Neural progenitor cell (in vitro differentiated cells): ENCODE results near the gene GALNTL6.

ENCODE experiments used
- CTCF ChIP-seq: fragments of 200-600 bp; sonication (generic); IDR thresholded peaks from 2 replicates; pipeline ENCODE4 v1.5.1; 2017; ENCODE audit warnings: antibody characterized with exemption, mild to moderate bottlenecking
- EZH2 ChIP-seq: fragments of 200-600 bp; sonication (generic); IDR thresholded peaks from 2 replicates; pipeline ENCODE4 v1.6.1; 2017; ENCODE audit warnings: antibody characterized with exemption, mild to moderate bottlenecking, moderate library complexity
- EZH2phosphoT487 ChIP-seq: fragments of 200-600 bp; sonication (generic); IDR thresholded peaks from 2 replicates; pipeline ENCODE4 v1.6.1; 2017; ENCODE audit warnings: antibody characterized with exemption

- no peak for TF ChIP-seq CTCF
- no peak for TF ChIP-seq EZH2
- no peak for TF ChIP-seq EZH2phosphoT487
Measured at GRCh38 chr4:172898715-172899114, 1085.5 kb downstream of the GALNTL6 start.
